PC-9 (cell line): ENCODE measurements around the gene PDE7B.

Source experiments
- CTCF ChIP-seq: fragments of 200-600 bp; sonication (generic); conservative IDR thresholded peaks from 2 replicates; pipeline ENCODE4 v1.6.1; 2017; ENCODE audit warnings: mixed run types, antibody characterized with exemption, mild to moderate bottlenecking, moderate library complexity
- EZH2 ChIP-seq: fragments of 200-600 bp; sonication (generic); IDR thresholded peaks from 2 replicates; pipeline ENCODE4 v1.8.0; 2017; ENCODE audit warnings: antibody characterized with exemption, low read depth

GRCh38 chr6:135853227-135853626, 1.7 kb downstream of the PDE7B start:
- no peak for TF ChIP-seq CTCF
- no peak for TF ChIP-seq EZH2
